PC-3 (cell line): ENCODE results near the gene PYGM. TPM values are rescaled to one million over a fixed set of nuclear protein-coding genes. Genes with fewer than 3 reads are reported as not detected.

Experiments used
- ATAC-seq: fragments of 200-7000 bp; cut with Tn5 transposase; 2 replicates; pipeline ENCODE4 v1.9.1; 2020; ENCODE audit warnings: mild to moderate bottlenecking, moderate library complexity
- BruUV-seq: library from RNA; stranded (reverse); fragments of 400-500 nt; replicated peaks from 2 replicates; lab custom pipeline; 2021; lab: Mats Ljungman, UMichigan
- CTCF ChIA-PET: fragments of 300-600 bp; sonication (Branson Sonifier 250); formaldehyde crosslinking; loops from one replicate; lab custom pipeline; 2022; ENCODE audit warnings: antibody characterized with exemption; lab: Charles Lee
- POLR2A ChIA-PET: fragments of 300-600 bp; sonication (Branson Sonifier 250); formaldehyde crosslinking; loops from one replicate; lab custom pipeline; 2022; ENCODE audit warnings: antibody characterized with exemption; ENCODE audit not compliant: unreplicated experiment; lab: Charles Lee
- DNase-seq: peaks from one replicate; pipeline ENCODE4 v3.0.0-alpha.2; 2015
- H2AFZ ChIP-seq: fragments of 300-600 bp; sonication (generic); 2 replicates; pipeline ENCODE4 v1.6.0; 2016; ENCODE audit warnings: antibody characterized with exemption, low read length
- H3F3A ChIP-seq: fragments of 300-600 bp; sonication (generic); one replicate; pipeline ENCODE4 v1.6.0; 2017; ENCODE audit warnings: antibody characterized with exemption, low read length, control low read depth, mild to moderate bottlenecking; ENCODE audit not compliant: unreplicated experiment
- H3K27ac ChIP-seq: fragments of 300-600 bp; sonication (generic); 2 replicates; pipeline ENCODE4 v1.5.1; 2016; ENCODE audit warnings: mild to moderate bottlenecking, low read length
- H3K27me3 ChIP-seq: fragments of 300-600 bp; sonication (generic); 2 replicates; pipeline ENCODE4 v1.6.1; 2016; ENCODE audit warnings: low read length, mixed read lengths
- H3K36me3 ChIP-seq: fragments of 300-600 bp; sonication (generic); 2 replicates; pipeline ENCODE4 v1.6.1; 2016; ENCODE audit warnings: low read depth, mixed run types, low read length, mixed read lengths
- H3K4me1 ChIP-seq: fragments of 300-600 bp; sonication (generic); 2 replicates; pipeline ENCODE4 v1.5.1; 2016; ENCODE audit warnings: low read length; ENCODE audit not compliant: insufficient read depth
- H3K4me2 ChIP-seq: fragments of 300-600 bp; sonication (generic); 2 replicates; pipeline ENCODE4 v1.6.0; 2016; ENCODE audit warnings: low read length
- H3K4me3 ChIP-seq: fragments of 300-600 bp; sonication (generic); 2 replicates; pipeline ENCODE4 v1.5.1; 2016; ENCODE audit warnings: mild to moderate bottlenecking, low read length, mixed read lengths
- H3K79me2 ChIP-seq: fragments of 300-600 bp; sonication (generic); 2 replicates; pipeline ENCODE4 v1.6.1; 2017; ENCODE audit warnings: low read length, mixed read lengths
- H3K9ac ChIP-seq: fragments of 300-600 bp; sonication (generic); 2 replicates; pipeline ENCODE4 v1.6.0; 2016; ENCODE audit warnings: mild to moderate bottlenecking, low read length
- H3K9me2 ChIP-seq: fragments of 300-600 bp; sonication (generic); replicated peaks from 2 replicates; pipeline ENCODE4 v1.6.1; 2016; ENCODE audit warnings: mixed run types, low read length, mixed read lengths
- H3K9me3 ChIP-seq: fragments of 300-600 bp; sonication (generic); 2 replicates; pipeline ENCODE4 v1.6.1; 2016; ENCODE audit warnings: low read length, mixed read lengths
- H4K20me1 ChIP-seq: fragments of 300-600 bp; sonication (generic); 2 replicates; pipeline ENCODE4 v1.6.1; 2016; ENCODE audit warnings: low read length, mixed read lengths
- EZH2 ChIP-seq: fragments of 300-600 bp; sonication (generic); IDR thresholded peaks from one replicate; pipeline ENCODE4 v1.6.1; 2017; ENCODE audit warnings: antibody characterized with exemption, mild to moderate bottlenecking, low read length; ENCODE audit not compliant: unreplicated experiment
- EZH2phosphoT487 ChIP-seq: fragments of 300-600 bp; sonication (generic); IDR thresholded peaks from 2 replicates; pipeline ENCODE4 v1.6.1; 2018; ENCODE audit warnings: mild to moderate bottlenecking, antibody characterized with exemption, low read length, borderline replicate concordance
- intact Hi-C: fragments of 100-400 bp; cut with micrococcal nuclease; formaldehyde crosslinking; loops from 2 replicates; pipeline ENCODE4 v1.9.0; 2023
- total RNA-seq: library from RNA; depleted of rRNA; stranded (reverse); fragments of >200 nt; gene quantifications from 2 replicates; pipeline ENCODE4 v1.2.3, GENCODE V29; 2014
- TF ChIP-seq, protein P1 (sequence below): fragments of 300-600 bp; sonication (generic); conservative IDR thresholded peaks from 2 replicates; pipeline ENCODE4 v1.5.1; 2017; ENCODE audit warnings: antibody characterized with exemption, low read depth, mild to moderate bottlenecking, low read length

The PYGM gene
- total RNA-seq, 1 experiment from 2014 or later: 0.95 TPM

DNA sequence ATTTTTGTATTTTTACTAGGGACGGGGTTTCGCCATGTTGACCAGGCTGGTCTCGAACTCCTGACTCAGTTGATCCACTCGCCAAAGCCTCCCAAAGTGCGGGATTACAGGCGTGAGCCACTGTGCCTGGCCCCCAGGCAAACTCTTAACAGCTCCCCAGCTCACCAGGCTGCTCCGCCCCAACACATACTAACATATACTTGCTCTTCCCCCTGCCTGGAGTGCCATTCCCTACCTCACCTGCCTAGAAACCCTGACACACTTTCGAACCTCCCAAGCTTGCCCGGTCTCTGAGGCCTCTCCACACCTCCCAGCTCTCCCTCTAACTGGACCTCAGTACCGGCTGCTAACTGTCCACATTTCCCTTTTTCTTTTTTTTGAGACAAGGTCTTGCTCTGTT is 34.8 kb upstream of the PYGM start:
- no TSS peak for BruUV-seq
- Histone ChIP-seq H3K9me2 (no peaks in the 10 kb centered on the region), H3K79me2 (no peaks in the 10 kb centered on the region), H3F3A (no peaks in the 10 kb centered on the region), H3K9ac (no peak overlapping the region), H3K27me3 (no peaks in the 10 kb centered on the region), H3K36me3 (peaks cover 8% of the 10 kb centered on the region; the same call in 1 of the 2 replicates), H3K4me1 (no peaks in the 10 kb centered on the region), H4K20me1 (no peaks in the 10 kb centered on the region), H3K4me3 (no peak overlapping the region), H3K27ac (no peak overlapping the region), H2AFZ (no peak overlapping the region), H3K4me2 (no peak overlapping the region), H3K9me3 (no peaks in the 10 kb centered on the region)
- POLR2A ChIA-PET: no interaction called here
- ATAC-seq (no peak), DNase-seq (no peak)
- intact Hi-C loops: no loop called here
- TF ChIP-seq EZH2phosphoT487 (no peak), EZH2 (no peak)
- TF ChIP-seq, protein P1, sequence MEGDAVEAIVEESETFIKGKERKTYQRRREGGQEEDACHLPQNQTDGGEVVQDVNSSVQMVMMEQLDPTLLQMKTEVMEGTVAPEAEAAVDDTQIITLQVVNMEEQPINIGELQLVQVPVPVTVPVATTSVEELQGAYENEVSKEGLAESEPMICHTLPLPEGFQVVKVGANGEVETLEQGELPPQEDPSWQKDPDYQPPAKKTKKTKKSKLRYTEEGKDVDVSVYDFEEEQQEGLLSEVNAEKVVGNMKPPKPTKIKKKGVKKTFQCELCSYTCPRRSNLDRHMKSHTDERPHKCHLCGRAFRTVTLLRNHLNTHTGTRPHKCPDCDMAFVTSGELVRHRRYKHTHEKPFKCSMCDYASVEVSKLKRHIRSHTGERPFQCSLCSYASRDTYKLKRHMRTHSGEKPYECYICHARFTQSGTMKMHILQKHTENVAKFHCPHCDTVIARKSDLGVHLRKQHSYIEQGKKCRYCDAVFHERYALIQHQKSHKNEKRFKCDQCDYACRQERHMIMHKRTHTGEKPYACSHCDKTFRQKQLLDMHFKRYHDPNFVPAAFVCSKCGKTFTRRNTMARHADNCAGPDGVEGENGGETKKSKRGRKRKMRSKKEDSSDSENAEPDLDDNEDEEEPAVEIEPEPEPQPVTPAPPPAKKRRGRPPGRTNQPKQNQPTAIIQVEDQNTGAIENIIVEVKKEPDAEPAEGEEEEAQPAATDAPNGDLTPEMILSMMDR: no peak
- CTCF ChIA-PET: interaction anchor here (0.5 kb wide), 2 partner anchors 53 to 1083 kb away, joined by 4 to 12 read pairs; no protein-coding TSS in a partner anchor

DNA sequence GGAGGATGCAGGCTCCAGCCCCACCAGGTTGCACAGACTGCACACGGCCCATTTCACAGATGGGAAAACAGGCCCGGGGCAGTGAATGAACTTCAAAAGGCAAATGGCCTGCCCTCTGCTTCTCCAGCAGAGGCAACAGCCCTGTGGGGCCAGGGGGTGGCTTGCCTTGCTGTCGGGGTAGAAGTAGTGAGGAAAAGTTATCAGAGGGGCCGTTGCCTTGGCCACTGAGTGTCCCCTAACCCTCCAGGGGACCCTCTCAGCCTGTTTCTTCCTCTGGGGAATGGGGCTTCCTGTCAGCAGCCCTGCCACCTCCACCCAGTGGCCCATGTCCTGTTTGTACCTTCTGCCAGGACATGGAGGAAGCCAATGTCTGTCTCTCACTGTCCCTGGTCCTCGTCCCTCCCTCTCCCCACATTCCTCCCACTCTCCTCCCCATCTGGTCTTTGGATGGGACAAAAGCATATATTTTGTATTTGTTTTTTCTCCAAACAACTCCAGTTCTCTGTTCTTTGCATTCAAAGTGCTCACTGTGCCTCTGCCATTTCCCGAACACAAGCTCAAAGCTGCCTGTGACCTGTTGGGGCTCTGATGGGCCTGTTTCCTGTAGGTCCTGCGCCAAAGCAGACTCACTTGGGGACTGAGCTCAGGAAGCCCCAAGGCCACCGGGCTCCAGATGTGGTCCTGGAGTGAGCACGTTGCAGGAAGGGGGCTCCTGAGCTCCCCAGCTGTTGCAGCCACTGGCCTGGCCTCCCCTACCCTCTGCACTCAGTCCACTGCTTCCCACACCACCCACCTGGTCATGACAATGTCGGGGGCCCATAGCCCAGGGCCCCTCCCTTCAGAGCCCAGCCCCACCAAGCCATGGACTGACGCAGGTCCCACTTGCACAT is 33.7 kb upstream of the PYGM start:
- Histone ChIP-seq H3K4me3 (no peak overlapping the region), H4K20me1 (no peaks in the 10 kb centered on the region), H3K4me1 (no peaks in the 10 kb centered on the region), H3K27me3 (no peaks in the 10 kb centered on the region), H3K79me2 (no peaks in the 10 kb centered on the region), H2AFZ (no peak overlapping the region), H3K4me2 (no peak overlapping the region), H3F3A (no peaks in the 10 kb centered on the region), H3K9ac (no peak overlapping the region), H3K27ac (no peak overlapping the region), H3K36me3 (peaks cover 8% of the 10 kb centered on the region; the same call in 1 of the 2 replicates), H3K9me3 (no peaks in the 10 kb centered on the region), H3K9me2 (no peaks in the 10 kb centered on the region)
- DNase-seq (no peak), ATAC-seq (no peak)
- ChIA-PET POLR2A (no interaction called here), CTCF (no interaction called here)
- TF ChIP-seq, protein P1: no peak
- TF ChIP-seq EZH2 (no peak), EZH2phosphoT487 (no peak)
- BruUV-seq: no TSS peak
- intact Hi-C loops: no loop called here

- intact Hi-C loops: no loop called here
- BruUV-seq: no TSS peak
- ATAC-seq: no peak
- Histone ChIP-seq H3K4me3 (no peak overlapping the region), H3K9me2 (no peaks in the 10 kb centered on the region), H3F3A (no peaks in the 10 kb centered on the region), H3K9me3 (no peaks in the 10 kb centered on the region), H3K27me3 (no peaks in the 10 kb centered on the region), H3K27ac (no peak overlapping the region), H3K4me1 (no peaks in the 10 kb centered on the region), H3K4me2 (no peak overlapping the region), H2AFZ (no peak overlapping the region), H3K9ac (no peak overlapping the region), H3K36me3 (peaks cover 8% of the 10 kb centered on the region; the same call in 1 of the 2 replicates), H4K20me1 (no peaks in the 10 kb centered on the region), H3K79me2 (no peaks in the 10 kb centered on the region)
- POLR2A ChIA-PET: no interaction called here
- no peak for DNase-seq
- TF ChIP-seq EZH2phosphoT487 (no peak), EZH2 (no peak)
- TF ChIP-seq, protein P1: no peak
- CTCF ChIA-PET: no interaction called here
Observed at GRCh38 chr11:64792482-64792881, 32.7 kb upstream of the PYGM start.
